PC-3 (cell line): ENCODE measurements around the gene BCAP29.

Experiments used
- EZH2 ChIP-seq: fragments of 300-600 bp; sonication (generic); IDR thresholded peaks from one replicate; pipeline ENCODE4 v1.6.1; 2017; ENCODE audit warnings: antibody characterized with exemption, mild to moderate bottlenecking, low read length; ENCODE audit not compliant: unreplicated experiment
- TF ChIP-seq, protein P1 (sequence below): fragments of 300-600 bp; sonication (generic); conservative IDR thresholded peaks from 2 replicates; pipeline ENCODE4 v1.5.1; 2017; ENCODE audit warnings: antibody characterized with exemption, low read depth, mild to moderate bottlenecking, low read length

DNA sequence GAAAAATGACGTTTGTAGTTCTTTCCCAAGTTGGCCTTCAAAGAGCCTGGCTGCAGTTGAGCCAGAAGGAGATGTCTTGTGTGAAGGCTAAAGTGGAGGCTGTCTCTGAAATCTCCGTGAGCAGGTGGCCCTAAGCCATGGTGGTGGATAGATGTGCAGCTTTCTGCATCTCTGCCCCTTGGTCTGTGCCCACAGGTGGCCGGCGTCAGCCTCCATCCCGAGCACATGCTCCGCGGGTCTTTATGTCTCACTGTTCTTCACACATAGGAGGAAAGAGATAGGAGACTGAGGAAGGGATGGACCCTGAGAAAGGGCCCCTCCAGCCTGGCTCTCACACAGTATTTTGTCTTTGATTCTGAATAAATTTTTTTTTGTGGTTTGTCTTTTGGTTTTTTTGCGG, 50.3 kb downstream of the BCAP29 start:
- TF ChIP-seq, protein P1, sequence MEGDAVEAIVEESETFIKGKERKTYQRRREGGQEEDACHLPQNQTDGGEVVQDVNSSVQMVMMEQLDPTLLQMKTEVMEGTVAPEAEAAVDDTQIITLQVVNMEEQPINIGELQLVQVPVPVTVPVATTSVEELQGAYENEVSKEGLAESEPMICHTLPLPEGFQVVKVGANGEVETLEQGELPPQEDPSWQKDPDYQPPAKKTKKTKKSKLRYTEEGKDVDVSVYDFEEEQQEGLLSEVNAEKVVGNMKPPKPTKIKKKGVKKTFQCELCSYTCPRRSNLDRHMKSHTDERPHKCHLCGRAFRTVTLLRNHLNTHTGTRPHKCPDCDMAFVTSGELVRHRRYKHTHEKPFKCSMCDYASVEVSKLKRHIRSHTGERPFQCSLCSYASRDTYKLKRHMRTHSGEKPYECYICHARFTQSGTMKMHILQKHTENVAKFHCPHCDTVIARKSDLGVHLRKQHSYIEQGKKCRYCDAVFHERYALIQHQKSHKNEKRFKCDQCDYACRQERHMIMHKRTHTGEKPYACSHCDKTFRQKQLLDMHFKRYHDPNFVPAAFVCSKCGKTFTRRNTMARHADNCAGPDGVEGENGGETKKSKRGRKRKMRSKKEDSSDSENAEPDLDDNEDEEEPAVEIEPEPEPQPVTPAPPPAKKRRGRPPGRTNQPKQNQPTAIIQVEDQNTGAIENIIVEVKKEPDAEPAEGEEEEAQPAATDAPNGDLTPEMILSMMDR: no peak
- TF ChIP-seq EZH2: no peak
